Uterus (tissue), 4 donors: Measurements from ENCODE around the gene ASCL5. TPM values are rescaled to one million over a fixed set of nuclear protein-coding genes. Genes with fewer than 3 reads are reported as not detected.

Source experiments
- DNase-seq, 2 donors: peaks; one replicate each; pipeline ENCODE4 v3.0.0-alpha.2; 2019 to 2020
- H3K27ac ChIP-seq, 2 donors: fragments of 200-600 bp; sonication (generic); 1 replicate in 1 of 2; 2 replicates in 1 of 2; pipeline ENCODE4 v1.5.1; 2016 to 2018
- H3K27me3 ChIP-seq, 2 donors: fragments of 200-600 bp; sonication (generic); one replicate each; pipeline ENCODE4 v1.5.1; 2018 to 2019; ENCODE audit warnings: control low read depth in 1 of 2
- H3K36me3 ChIP-seq, 2 donors: fragments of 200-600 bp; sonication (generic); one replicate each; pipeline ENCODE4 v1.5.1; 2019; ENCODE audit warnings: control low read depth in 1 of 2
- H3K4me1 ChIP-seq, 2 donors: fragments of 200-600 bp; sonication (generic); one replicate each; pipeline ENCODE4 v1.5.1; 2018 to 2019; ENCODE audit warnings: control low read depth in 1 of 2
- H3K4me3 ChIP-seq, 2 donors: fragments of 200-600 bp; sonication (generic); 1 replicate in 1 of 2; 2 replicates in 1 of 2; pipeline ENCODE4 v1.5.1; 2018 to 2019; ENCODE audit warnings: mild to moderate bottlenecking in 1 of 2
- H3K9me3 ChIP-seq, 2 donors: fragments of 200-600 bp; sonication (generic); one replicate each; pipeline ENCODE4 v1.5.1; 2019; ENCODE audit warnings: control low read depth in 1 of 2
- POLR2A ChIP-seq, 2 donors: fragments of 450-650 bp; IDR thresholded peaks; one replicate each; pipeline ENCODE4 v1.6.1; 2016; ENCODE audit warnings: antibody characterized with exemption in 2 of 2, mild to moderate bottlenecking in 1 of 2, moderate library complexity in 1 of 2
- intact Hi-C: fragments of 100-400 bp; cut with DNase I; formaldehyde crosslinking; loops from one replicate; pipeline ENCODE4 v1.15.1; 2023; ENCODE audit warnings: low total_unique reads
- total RNA-seq, 4 donors: library from RNA; depleted of rRNA in 3 of 4; stranded (reverse); fragments of >200 nt in 3 of 4; gene quantifications; one replicate each; pipeline versions ENCODE4 v1.1.0 to v1.2.4, GENCODE V29; 2014 to 2023
- TF ChIP-seq, protein P1 (sequence below), 4 experiments: fragments of 200-600 bp in 2 of 4; fragments of 450-650 bp in 2 of 4; sonication (generic) in 2 of 4; IDR thresholded peaks; one replicate each; pipeline ENCODE4 v1.5.1; 2016 to 2019; ENCODE audit warnings: antibody characterized with exemption in 4 of 4, mild to moderate bottlenecking in 2 of 4, moderate library complexity in 1 of 4
- donor health status: DM: yes; HTN: yes; CAD: no.

The ASCL5 gene
- total RNA-seq, 4 donors from 2014 or later: not detected

DNA sequence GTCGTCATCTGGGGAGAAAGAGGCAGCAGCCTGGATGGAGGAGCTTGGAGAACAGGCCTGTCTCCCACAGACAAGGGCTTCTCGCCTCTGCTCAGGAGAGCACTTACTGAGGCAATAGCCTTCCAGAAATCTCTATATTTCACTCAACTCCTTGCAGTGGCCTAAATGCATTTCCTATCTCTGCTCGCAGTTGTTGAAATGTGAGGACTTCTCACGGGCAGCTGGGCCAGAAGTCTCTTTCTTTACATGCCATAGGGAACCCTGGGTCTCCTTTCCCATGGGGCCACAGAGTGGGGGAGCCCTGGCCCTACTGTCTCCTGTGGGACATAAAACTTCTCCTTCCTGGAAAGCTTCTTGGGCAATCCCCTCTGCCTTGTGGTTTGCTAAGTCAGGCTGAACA lies 60.0 kb downstream of the ASCL5 start:
- no peaks in the 10 kb centered on the region for H3K36me3 ChIP-seq
- TF ChIP-seq POLR2A (IDR thresholded peaks at IDR 0.05): no peak
- TF ChIP-seq, protein P1, sequence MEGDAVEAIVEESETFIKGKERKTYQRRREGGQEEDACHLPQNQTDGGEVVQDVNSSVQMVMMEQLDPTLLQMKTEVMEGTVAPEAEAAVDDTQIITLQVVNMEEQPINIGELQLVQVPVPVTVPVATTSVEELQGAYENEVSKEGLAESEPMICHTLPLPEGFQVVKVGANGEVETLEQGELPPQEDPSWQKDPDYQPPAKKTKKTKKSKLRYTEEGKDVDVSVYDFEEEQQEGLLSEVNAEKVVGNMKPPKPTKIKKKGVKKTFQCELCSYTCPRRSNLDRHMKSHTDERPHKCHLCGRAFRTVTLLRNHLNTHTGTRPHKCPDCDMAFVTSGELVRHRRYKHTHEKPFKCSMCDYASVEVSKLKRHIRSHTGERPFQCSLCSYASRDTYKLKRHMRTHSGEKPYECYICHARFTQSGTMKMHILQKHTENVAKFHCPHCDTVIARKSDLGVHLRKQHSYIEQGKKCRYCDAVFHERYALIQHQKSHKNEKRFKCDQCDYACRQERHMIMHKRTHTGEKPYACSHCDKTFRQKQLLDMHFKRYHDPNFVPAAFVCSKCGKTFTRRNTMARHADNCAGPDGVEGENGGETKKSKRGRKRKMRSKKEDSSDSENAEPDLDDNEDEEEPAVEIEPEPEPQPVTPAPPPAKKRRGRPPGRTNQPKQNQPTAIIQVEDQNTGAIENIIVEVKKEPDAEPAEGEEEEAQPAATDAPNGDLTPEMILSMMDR (IDR thresholded peaks at IDR 0.05): no peak
- no peaks in the 10 kb centered on the region for H3K4me1 ChIP-seq
- H3K27ac ChIP-seq: no peak overlapping the region
- intact Hi-C loops: no loop called here
- no peaks in the 10 kb centered on the region for H3K9me3 ChIP-seq
- no peaks in the 10 kb centered on the region for H3K27me3 ChIP-seq
- DNase-seq: no peak
- no peak overlapping the region for H3K4me3 ChIP-seq

DNA sequence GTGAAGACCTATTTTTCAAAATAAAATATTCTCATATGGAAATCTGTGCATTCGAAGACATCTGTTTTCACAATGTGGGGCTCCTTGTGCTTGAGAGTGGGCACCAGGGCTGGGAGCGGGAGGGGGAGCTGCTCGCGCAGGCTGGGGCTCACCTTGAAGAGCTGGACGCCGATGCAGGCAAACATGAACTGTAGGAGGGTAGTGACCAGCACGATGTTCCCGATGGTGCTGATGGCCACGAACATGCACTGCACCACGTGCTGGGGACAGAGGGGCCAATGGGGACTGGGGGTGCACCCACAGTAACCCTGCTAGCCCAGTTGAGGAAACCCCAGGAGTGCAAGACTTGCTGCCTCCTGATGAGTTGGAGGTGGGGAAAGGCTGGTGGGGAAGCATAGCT lies 61.3 kb downstream of the ASCL5 start:
- TF ChIP-seq, protein P1 (IDR thresholded peaks at IDR 0.05): no peak
- TF ChIP-seq POLR2A (IDR thresholded peaks at IDR 0.05): no peak
- H3K4me1 ChIP-seq: no peaks in the 10 kb centered on the region
- no peak overlapping the region for H3K4me3 ChIP-seq
- intact Hi-C loops: no loop called here
- H3K27me3 ChIP-seq: no peaks in the 10 kb centered on the region
- no peak overlapping the region for H3K27ac ChIP-seq
- no peaks in the 10 kb centered on the region for H3K36me3 ChIP-seq
- no peak for DNase-seq
- H3K9me3 ChIP-seq: no peaks in the 10 kb centered on the region

DNA sequence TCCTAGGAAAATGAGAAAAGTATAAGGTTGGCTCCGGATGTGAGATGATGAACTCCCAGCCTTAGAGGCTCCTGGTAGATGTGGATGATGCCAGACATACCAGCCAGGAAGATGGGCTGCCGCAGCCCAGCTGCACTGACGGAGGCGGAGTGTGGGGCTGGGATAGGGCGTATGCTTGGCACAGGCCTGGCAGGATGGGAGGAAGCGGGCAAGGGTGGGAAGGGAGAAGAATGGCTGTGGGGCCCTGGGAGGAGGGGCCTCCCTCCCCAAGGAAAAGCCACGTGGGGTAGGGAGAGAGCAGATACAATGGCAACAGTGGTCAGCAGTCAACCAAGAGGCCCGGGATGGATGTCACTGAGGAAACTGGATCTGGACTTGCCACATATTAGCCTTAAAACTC lies 62.2 kb downstream of the ASCL5 start:
- Histone ChIP-seq H3K27me3 (no peaks in the 10 kb centered on the region), H3K27ac (no peak overlapping the region), H3K36me3 (no peaks in the 10 kb centered on the region), H3K9me3 (no peaks in the 10 kb centered on the region), H3K4me3 (no peak overlapping the region), H3K4me1 (no peaks in the 10 kb centered on the region)
- intact Hi-C loops: no loop called here
- DNase-seq: no peak
- TF ChIP-seq, protein P1 (IDR thresholded peaks at IDR 0.05): no peak

Other genes with a start within 250 kb of the ASCL5 start
- gene INAVA, start 232.3 kb downstream of the ASCL5 start, total RNA-seq: 1 to 10 TPM in 2 of 4 donors, under 1 TPM in 1, not detected in 1; 0.59 to 8.5 (median 1.5) TPM
- gene KIF21B, start 103.5 kb downstream of the ASCL5 start, total RNA-seq: 10 to 100 TPM in 1 of 4 donors, 1 to 10 TPM in 2, under 1 TPM in 1; 0.29 to 11.3 (median 2.4) TPM
- under 1 TPM in 1 of 4 donors, not detected in 3; 0.07 TPM for gene CACNA1S, start 14.8 kb downstream of the ASCL5 start, total RNA-seq
- gene TMEM9, start 27.3 kb upstream of the ASCL5 start, total RNA-seq: 100 to 1,000 TPM in 3 of 4 donors, 10 to 100 TPM in 1; 73.6 to 163 (median 117) TPM
- 1 to 10 TPM in 2 of 4 donors, under 1 TPM in 1, not detected in 1; 0.51 to 5.4 (median 2.1) TPM for gene IGFN1, start 63.6 kb upstream of the ASCL5 start, total RNA-seq
- under 1 TPM in 2 of 4 donors, not detected in 2; 0.18 to 0.62 TPM for gene PKP1, start 156.3 kb upstream of the ASCL5 start, total RNA-seq